ENCODE data around the gene ELP2.

- TF ChIP-seq EP300 (conservative IDR thresholded peaks at IDR 0.05; ENCODE audit: poor library complexity, severe bottlenecking) (no peak), POLR2AphosphoS5 (IDR thresholded peaks at IDR 0.05) (no peak), CTCF (IDR thresholded peaks at IDR 0.05; ENCODE audit: poor library complexity, severe bottlenecking) (no peak)
These were observed 1.2 kb upstream of the ELP2 start for GRCh38 chr18:36128530-36128870.

All from neural cell (in vitro differentiated cells).